HUES6 (cell line): ENCODE results near the gene TEX38.
"Not testable (repeated sequence)": the region's sequence is repeated elsewhere in the genome, so short reads cannot be mapped to it uniquely, and the experiment has no call there.

Experiments
- H3K27ac ChIP-seq: 2 replicates; pipeline ENCODE4 v1.7.0; 2013; ENCODE audit warnings: low read depth, mild to moderate bottlenecking, low read length, inconsistent platforms
- H3K27me3 ChIP-seq: 2 replicates; pipeline ENCODE4 v1.6.1; 2013; ENCODE audit warnings: low read length; ENCODE audit not compliant: control insufficient read depth, insufficient read depth
- H3K36me3 ChIP-seq: 2 replicates; pipeline ENCODE4 v1.6.1; 2013; ENCODE audit warnings: low read length; ENCODE audit not compliant: control insufficient read depth, insufficient read depth
- H3K4me1 ChIP-seq: 2 replicates; pipeline ENCODE4 v1.6.1; 2013; ENCODE audit warnings: low read length; ENCODE audit not compliant: control insufficient read depth, insufficient read depth
- H3K4me3 ChIP-seq: 2 replicates; pipeline ENCODE4 v1.5.1; 2013; ENCODE audit warnings: low read depth, low read length
- H3K9ac ChIP-seq: one replicate; pipeline ENCODE4 v1.6.1; 2013; ENCODE audit warnings: mild to moderate bottlenecking, low read length
- H3K9me3 ChIP-seq: 2 replicates; pipeline ENCODE4 v1.6.1; 2013; ENCODE audit warnings: low read depth, low read length; ENCODE audit not compliant: control insufficient read depth, insufficient read depth

The TEX38 gene

GRCh38 chr1:46655848-46656247, 15.8 kb upstream of the TEX38 start:
- no peak overlapping the region for H3K27ac ChIP-seq
- H3K36me3 ChIP-seq, result peaks cover 62% of the 10 kb centered on the region
- H3K4me1 ChIP-seq, result no peaks in the 10 kb centered on the region
- H3K27me3 ChIP-seq, result no peaks in the 10 kb centered on the region
- no peaks in the 10 kb centered on the region for H3K9me3 ChIP-seq
- no peak overlapping the region for H3K9ac ChIP-seq
- H3K4me3 ChIP-seq, result no peak overlapping the region

- H3K4me1 ChIP-seq, result no peaks in the 10 kb centered on the region
- no peaks in the 10 kb centered on the region for H3K9me3 ChIP-seq
- no peak overlapping the region for H3K9ac ChIP-seq
- peaks cover 62% of the 10 kb centered on the region for H3K36me3 ChIP-seq
- no peak overlapping the region for H3K27ac ChIP-seq
- H3K4me3 ChIP-seq, result no peak overlapping the region
- H3K27me3 ChIP-seq, result no peaks in the 10 kb centered on the region
These were observed 15.0 kb upstream of the TEX38 start for GRCh38 chr1:46656643-46657042.

GRCh38 chr1:46657775-46658174, 13.9 kb upstream of the TEX38 start:
- peaks cover 52% of the 10 kb centered on the region for H3K36me3 ChIP-seq
- H3K27me3 ChIP-seq, result no peaks in the 10 kb centered on the region
- H3K4me1 ChIP-seq, result no peaks in the 10 kb centered on the region
- no peaks in the 10 kb centered on the region for H3K9me3 ChIP-seq
- H3K27ac ChIP-seq, result no peak overlapping the region
- H3K9ac ChIP-seq, result no peak overlapping the region
- no peak overlapping the region for H3K4me3 ChIP-seq

- Histone ChIP-seq H3K27ac (no peak overlapping the region), H3K4me3 (no peak overlapping the region), H3K9me3 (no peaks in the 10 kb centered on the region), H3K27me3 (no peaks in the 10 kb centered on the region), H3K4me1 (no peaks in the 10 kb centered on the region), H3K36me3 (peaks cover 49% of the 10 kb centered on the region), H3K9ac (no peak overlapping the region)
These were observed 12.3 kb upstream of the TEX38 start for GRCh38 chr1:46659307-46659870.

- not testable (repeated sequence) for H3K4me3 ChIP-seq, H3K9me3 ChIP-seq, H3K27ac ChIP-seq, H3K27me3 ChIP-seq, H3K4me1 ChIP-seq, H3K9ac ChIP-seq
- H3K36me3 ChIP-seq, result peaks cover 51% of the 10 kb centered on the region
These were observed 11.5 kb upstream of the TEX38 start for GRCh38 chr1:46660116-46660515.

- H3K27me3 ChIP-seq, H3K4me3 ChIP-seq, H3K9me3 ChIP-seq, H3K27ac ChIP-seq, H3K9ac ChIP-seq: not testable (repeated sequence)
- peaks cover 26% of the 10 kb centered on the region for H3K36me3 ChIP-seq
- peaks cover 19% of the 10 kb centered on the region for H3K4me1 ChIP-seq
These were observed 8.7 kb upstream of the TEX38 start for GRCh38 chr1:46662919-46663318.

GRCh38 chr1:46665983-46666382, 5.7 kb upstream of the TEX38 start:
- H3K9ac ChIP-seq, result no peak overlapping the region
- no peak overlapping the region for H3K27ac ChIP-seq
- H3K36me3 ChIP-seq, result peaks cover 16% of the 10 kb centered on the region
- no peaks in the 10 kb centered on the region for H3K9me3 ChIP-seq
- H3K4me1 ChIP-seq, result peaks cover 22% of the 10 kb centered on the region
- peak overlapping the region; percentile 86; the same call in 1 of the 2 replicates for H3K4me3 ChIP-seq
- H3K27me3 ChIP-seq, result no peaks in the 10 kb centered on the region

- Histone ChIP-seq H3K27me3 (no peaks in the 10 kb centered on the region), H3K4me1 (peaks cover 22% of the 10 kb centered on the region), H3K9me3 (no peaks in the 10 kb centered on the region), H3K36me3 (peaks cover 16% of the 10 kb centered on the region), H3K4me3 (peak within 1 kb of the TSS; percentile 86), H3K27ac (no peak within 1 kb of the TSS), H3K9ac (peak within 1 kb of the TSS; percentile 85)
These were observed 3.6 kb upstream of the TEX38 start, which contains the start of gene ATPAF1 for GRCh38 chr1:46667782-46668760. ATPAF1 (minus strand) TSS chr1:46668364; CDS start chr1:46668322, 42 bp downstream.

- Histone ChIP-seq H3K4me3 (no peak overlapping the region), H3K27ac (no peak overlapping the region)
These were observed 1.5 kb upstream of the TEX38 start for GRCh38 chr1:46670134-46670533.

GRCh38 chr1:46672696-46673095, 1.0 kb downstream of the TEX38 start:
- no peaks in the 10 kb centered on the region for H3K9me3 ChIP-seq
- peaks cover 19% of the 10 kb centered on the region for H3K36me3 ChIP-seq
- no peak overlapping the region for H3K27ac ChIP-seq
- H3K27me3 ChIP-seq, result no peaks in the 10 kb centered on the region
- peaks cover 19% of the 10 kb centered on the region for H3K4me1 ChIP-seq
- no peak overlapping the region for H3K9ac ChIP-seq
- H3K4me3 ChIP-seq, result no peak overlapping the region

More at GRCh38 chr1:46670134-46670533, 1.5 kb upstream of the TEX38 start:
- Histone ChIP-seq H3K4me1 (peaks cover 22% of the 10 kb centered on the region), H3K27me3 (no peaks in the 10 kb centered on the region), H3K9me3 (no peaks in the 10 kb centered on the region), H3K9ac (no peak overlapping the region), H3K36me3 (peaks cover under 1% of the 10 kb centered on the region; the same call in 1 of the 2 replicates)

- H3K9me3 ChIP-seq, result no peaks in the 10 kb centered on the region
- H3K9ac ChIP-seq, result no peak overlapping the region
- H3K27ac ChIP-seq, result no peak overlapping the region
- peaks cover 21% of the 10 kb centered on the region for H3K4me1 ChIP-seq
- H3K36me3 ChIP-seq, result peaks cover 25% of the 10 kb centered on the region
- no peak overlapping the region for H3K4me3 ChIP-seq
- H3K27me3 ChIP-seq, result no peaks in the 10 kb centered on the region
These were observed 2.1 kb downstream of the TEX38 start for GRCh38 chr1:46673749-46674182.
